NCI-H460 (cell line): ENCODE data around the gene CDC42EP4. TPM values are rescaled to one million over a fixed set of nuclear protein-coding genes. Genes with fewer than 3 reads are reported as not detected.

Experiments
- DNase-seq: peaks from one replicate; pipeline ENCODE4 v3.0.0-alpha.2; 2016; ENCODE audit warnings: low read depth; ENCODE audit errors: extremely low read depth
- total RNA-seq: library from RNA; depleted of rRNA; stranded (reverse); fragments of >200 nt; shearing (Covaris generic); gene quantifications from 2 replicates; pipeline ENCODE4 v1.2.3, GENCODE V29; 2014; rRNA removed

Gene CDC42EP4
- total RNA-seq, 1 experiment from 2014 or later = 49.3 TPM

- DNase-seq = peak; percentile 36
Measured at GRCh38 chr17:73261952-73262675, 49.7 kb downstream of the CDC42EP4 start.

- no peak for DNase-seq
Measured at GRCh38 chr17:73261617-73261951, 50.2 kb downstream of the CDC42EP4 start, which contains the start of gene CPSF4L. Gene CPSF4L (minus strand): TSS chr17:73261880. CDS start chr17:73261818, 62 bp downstream.

- no peak for DNase-seq
Measured at GRCh38 chr17:73257516-73257915, 54.3 kb downstream of the CDC42EP4 start.

GRCh38 chr17:73256220-73256619 is 55.6 kb downstream of the CDC42EP4 start:
- no peak for DNase-seq

GRCh38 chr17:73255671-73256181 is 56.1 kb downstream of the CDC42EP4 start:
- DNase-seq = no peak

- DNase-seq = no peak
Measured at GRCh38 chr17:73251871-73252270, 59.9 kb downstream of the CDC42EP4 start.

- no peak for DNase-seq
Measured at GRCh38 chr17:73250851-73251640, 60.8 kb downstream of the CDC42EP4 start.

- no peak for DNase-seq
Measured at GRCh38 chr17:73249700-73250099, 62.1 kb downstream of the CDC42EP4 start.

GRCh38 chr17:73248532-73248931 is 63.3 kb downstream of the CDC42EP4 start:
- DNase-seq = no peak

GRCh38 chr17:73247726-73248125 is 64.1 kb downstream of the CDC42EP4 start:
- DNase-seq = no peak

- no peak for DNase-seq
Measured at GRCh38 chr17:73240561-73240960, 71.2 kb downstream of the CDC42EP4 start.

GRCh38 chr17:73237714-73238113 is 74.1 kb downstream of the CDC42EP4 start:
- DNase-seq = no peak

- no peak for DNase-seq
Measured at GRCh38 chr17:73234736-73235135, 77.1 kb downstream of the CDC42EP4 start.

Other genes with a start within 250 kb of the CDC42EP4 start
- 11.5 and 14.5 TPM in 2 replicates for gene SLC39A11, start 219.3 kb downstream of the CDC42EP4 start, total RNA-seq
- gene SSTR2, start 147.0 kb downstream of the CDC42EP4 start, total RNA-seq = 0.02 TPM in 1 of 2 replicates, not detected in the other
- gene COG1, start 118.9 kb downstream of the CDC42EP4 start, total RNA-seq = 18.0 and 23.8 TPM in 2 replicates
- not detected in 2 replicates for gene CPSF4L, start 50.1 kb downstream of the CDC42EP4 start, total RNA-seq